ENCODE results near the gene SERINC1.

DNA sequence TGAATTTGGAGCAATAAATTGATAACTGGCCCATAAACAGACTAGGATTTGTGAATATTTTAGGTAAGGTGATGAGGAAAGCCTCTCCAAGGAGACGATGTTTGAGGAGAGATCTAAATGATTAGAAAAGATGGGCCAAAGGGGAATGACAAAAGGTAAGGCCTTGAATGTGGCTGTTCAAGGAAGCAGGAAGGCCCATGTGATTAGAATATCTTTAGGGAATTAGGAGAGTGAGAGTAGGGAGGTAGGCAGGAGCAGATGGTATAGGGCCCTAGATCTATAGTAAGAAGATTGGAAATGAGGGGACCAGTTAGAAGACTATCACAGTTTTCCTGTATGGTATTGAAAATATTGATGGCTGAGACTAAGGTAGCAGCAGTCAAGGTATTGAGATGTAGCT, 65.4 kb downstream of the SERINC1 start:
- TF ChIP-seq CTCF (IDR thresholded peaks at IDR 0.05; ENCODE audit: borderline replicate concordance, extremely low read depth, low read length, poor library complexity, severe bottlenecking) (no peak), EZH2 (IDR thresholded peaks at IDR 0.05; ENCODE audit: borderline replicate concordance, low read depth, low read length, severe bottlenecking) (no peak)
